Activated CD4-positive, alpha-beta T cell treated with anti-CD3 and anti-CD28 coated beads, Interleukin-2, amount 10 ng/mL, durations not matched to agents 24 days and 14 days (primary cell): ENCODE results near the gene FAHD1. TPM values are rescaled to one million over a fixed set of nuclear protein-coding genes. Genes with fewer than 3 reads are reported as not detected.

ENCODE experiments used
- DNase-seq: peaks from one replicate; pipeline ENCODE4 v3.0.0; 2022
- H3K27ac Mint-ChIP-seq: one replicate; pipeline ENCODE4 v1.8.0; 2022; ENCODE audit warnings: mild to moderate bottlenecking, mixed read lengths
- H3K27me3 Mint-ChIP-seq: one replicate; pipeline ENCODE4 v1.8.0; 2022; ENCODE audit warnings: mixed read lengths
- H3K36me3 Mint-ChIP-seq: one replicate; pipeline ENCODE4 v1.8.0; 2022; ENCODE audit warnings: low read depth, mild to moderate bottlenecking, mixed read lengths
- H3K4me1 Mint-ChIP-seq: one replicate; pipeline ENCODE4 v1.8.0; 2021; ENCODE audit warnings: mixed read lengths
- H3K4me3 Mint-ChIP-seq: one replicate; pipeline ENCODE4 v1.8.0; 2022; ENCODE audit warnings: mild to moderate bottlenecking, moderate library complexity, mixed read lengths
- H3K9me3 Mint-ChIP-seq: one replicate; pipeline ENCODE4 v1.8.0; 2021; ENCODE audit warnings: mixed read lengths
- intact Hi-C: fragments of 100-400 bp; cut with micrococcal nuclease; formaldehyde crosslinking; loops from one replicate; pipeline ENCODE4 v1.15.1; 2023
- total RNA-seq: library from RNA; stranded (reverse); gene quantifications from 2 replicates; pipeline ENCODE4 v1.2.3, GENCODE V29; 2022

FAHD1 gene
- total RNA-seq, 1 donor from 2014 or later = 20.2 TPM

DNA sequence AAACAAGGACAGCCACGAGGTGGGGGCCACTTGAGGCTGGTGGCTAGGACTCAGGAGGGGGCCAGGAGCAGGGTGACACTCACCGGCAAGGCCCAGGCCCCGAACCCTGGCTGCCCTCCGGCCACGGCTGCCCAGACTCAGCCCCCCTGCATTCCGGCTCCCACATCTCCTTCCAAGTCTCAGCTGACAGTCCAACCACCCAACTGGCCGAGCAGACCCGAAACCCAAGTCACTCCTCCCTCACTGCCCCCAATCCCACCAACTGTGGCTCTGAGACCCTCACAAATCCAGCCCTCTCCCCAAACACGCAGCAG is 9.8 kb upstream of the FAHD1 start:
- H3K4me3 Mint-ChIP-seq = no peak overlapping the region
- H3K4me1 Mint-ChIP-seq = peaks cover 4% of the 10 kb centered on the region
- H3K36me3 Mint-ChIP-seq = peaks cover 11% of the 10 kb centered on the region
- no peaks in the 10 kb centered on the region for H3K27me3 Mint-ChIP-seq
- H3K9me3 Mint-ChIP-seq = no peaks in the 10 kb centered on the region
- intact Hi-C loops = no loop called here
- no peak for DNase-seq
- no peak overlapping the region for H3K27ac Mint-ChIP-seq

DNA sequence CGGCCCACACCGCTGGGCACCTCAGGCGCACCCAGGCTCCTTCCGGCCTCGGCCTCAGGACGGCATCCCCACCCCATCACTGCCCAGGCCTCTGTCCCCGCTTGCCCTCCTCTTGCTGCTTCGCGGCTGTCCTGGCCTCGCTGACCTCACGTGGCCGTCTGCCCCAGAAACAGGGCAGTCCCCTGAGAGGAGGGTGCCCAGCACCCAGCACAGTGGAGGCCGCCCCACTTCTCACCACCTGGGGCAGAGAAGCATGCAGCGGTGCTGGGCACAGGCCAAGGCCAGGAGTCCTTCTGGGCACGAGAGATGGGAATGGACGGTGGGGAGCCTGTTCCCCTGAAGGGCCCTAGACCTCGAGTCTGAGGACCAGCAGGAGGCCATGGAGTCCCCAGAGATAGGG is 9.3 kb upstream of the FAHD1 start:
- no peak for DNase-seq
- Mint-ChIP-seq H3K4me3 (no peak overlapping the region), H3K9me3 (no peaks in the 10 kb centered on the region), H3K4me1 (peaks cover 4% of the 10 kb centered on the region), H3K36me3 (peaks cover 11% of the 10 kb centered on the region), H3K27ac (no peak overlapping the region), H3K27me3 (no peaks in the 10 kb centered on the region)
- intact Hi-C loops = no loop called here

DNA sequence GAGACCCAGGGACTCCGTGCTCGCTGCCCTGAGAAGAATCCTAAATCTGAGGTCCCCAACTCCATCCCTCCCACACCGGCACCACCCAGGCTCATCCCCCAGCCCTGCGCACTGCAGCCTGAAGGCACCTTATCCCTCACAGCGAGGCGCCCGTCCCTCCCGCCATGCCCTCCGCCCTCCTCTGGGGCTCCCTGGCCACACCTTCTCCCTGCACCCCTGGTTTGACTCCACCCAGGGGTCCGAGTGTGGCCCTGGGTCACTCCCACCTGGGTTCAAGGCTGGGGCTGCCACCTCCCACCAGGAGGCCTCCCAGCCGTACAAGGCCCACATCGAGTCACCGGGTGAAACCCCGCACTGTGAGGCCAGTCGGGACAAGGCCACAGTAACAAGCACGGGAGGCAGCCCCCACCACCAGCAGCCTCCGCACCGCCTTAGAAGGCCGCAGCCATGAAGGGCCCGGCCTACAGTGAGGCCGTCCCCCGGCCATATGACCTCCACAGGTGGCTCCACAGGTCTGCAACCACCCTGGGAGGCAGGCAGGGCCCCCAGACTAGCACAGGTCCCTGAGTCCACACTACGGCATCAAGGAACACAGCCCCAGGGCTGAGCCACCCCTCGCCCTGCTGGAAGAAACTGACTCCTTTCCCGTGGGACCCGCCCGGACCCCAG is 8.7 kb upstream of the FAHD1 start:
- H3K4me1 Mint-ChIP-seq = no peaks in the 10 kb centered on the region
- intact Hi-C loops = no loop called here
- H3K9me3 Mint-ChIP-seq = no peaks in the 10 kb centered on the region
- DNase-seq = no peak
- no peaks in the 10 kb centered on the region for H3K27me3 Mint-ChIP-seq
- H3K36me3 Mint-ChIP-seq = peaks cover 11% of the 10 kb centered on the region
- H3K4me3 Mint-ChIP-seq = no peak overlapping the region
- no peak overlapping the region for H3K27ac Mint-ChIP-seq

DNA sequence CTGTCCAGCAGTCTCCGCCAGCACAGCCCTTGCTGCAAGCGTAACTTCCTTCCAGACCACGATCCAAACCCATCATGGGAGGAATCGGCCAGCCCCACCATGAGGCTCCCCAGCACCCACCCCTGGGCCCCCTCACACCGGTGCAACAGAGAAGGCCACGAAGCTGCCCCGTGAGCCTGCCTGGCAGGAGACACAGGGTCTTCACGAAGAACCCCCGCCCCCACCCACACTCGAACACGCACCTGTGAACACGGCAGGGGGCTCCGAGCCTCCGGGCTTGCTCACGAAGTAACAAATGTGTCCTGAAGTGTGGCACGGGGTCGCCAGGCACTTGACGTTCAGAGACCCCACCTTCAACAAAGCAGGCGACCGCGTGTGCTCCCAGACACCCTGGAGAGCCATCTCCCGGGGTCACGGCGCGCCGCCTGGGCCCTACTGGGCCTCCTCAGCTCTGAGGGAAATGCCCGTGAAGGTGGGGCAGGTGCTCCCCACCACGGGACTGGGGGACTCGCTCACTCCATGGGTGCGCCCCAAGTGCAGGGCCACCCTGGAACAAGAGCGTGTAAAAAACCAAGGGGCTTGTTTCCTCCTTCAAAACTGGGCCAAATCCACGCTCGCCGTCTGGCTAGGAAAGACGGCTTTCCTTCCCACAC is 8.0 kb upstream of the FAHD1 start:
- Mint-ChIP-seq H3K4me3 (no peak overlapping the region), H3K27ac (no peak overlapping the region), H3K36me3 (peaks cover 9% of the 10 kb centered on the region), H3K9me3 (no peaks in the 10 kb centered on the region), H3K27me3 (no peaks in the 10 kb centered on the region), H3K4me1 (peaks cover 3% of the 10 kb centered on the region)
- no peak for DNase-seq
- intact Hi-C loops = no loop called here

DNA sequence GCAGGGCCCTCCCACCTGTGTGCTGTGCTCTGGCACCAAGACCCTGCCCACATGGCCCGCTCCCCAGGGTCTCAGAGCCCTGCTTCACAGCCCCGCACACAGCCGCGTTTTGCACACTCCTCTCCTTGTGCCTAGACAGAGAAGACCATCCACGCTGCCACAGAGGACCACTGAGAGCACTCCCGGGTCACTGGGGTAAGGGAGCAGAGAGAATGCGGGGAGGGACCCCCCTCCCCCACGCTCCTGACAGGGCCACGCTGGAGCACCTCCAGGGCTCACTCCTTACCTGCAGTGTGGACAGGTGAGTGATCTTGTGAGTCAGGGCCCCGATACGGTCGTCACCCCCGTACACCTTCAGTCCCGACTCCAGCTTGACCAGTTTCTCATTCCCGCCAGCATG is 7.4 kb upstream of the FAHD1 start:
- no peak overlapping the region for H3K4me3 Mint-ChIP-seq
- H3K27ac Mint-ChIP-seq = no peak overlapping the region
- H3K4me1 Mint-ChIP-seq = peaks cover 5% of the 10 kb centered on the region
- DNase-seq = no peak
- peaks cover 9% of the 10 kb centered on the region for H3K36me3 Mint-ChIP-seq
- intact Hi-C loops = no loop called here
- no peaks in the 10 kb centered on the region for H3K27me3 Mint-ChIP-seq
- H3K9me3 Mint-ChIP-seq = no peaks in the 10 kb centered on the region

DNA sequence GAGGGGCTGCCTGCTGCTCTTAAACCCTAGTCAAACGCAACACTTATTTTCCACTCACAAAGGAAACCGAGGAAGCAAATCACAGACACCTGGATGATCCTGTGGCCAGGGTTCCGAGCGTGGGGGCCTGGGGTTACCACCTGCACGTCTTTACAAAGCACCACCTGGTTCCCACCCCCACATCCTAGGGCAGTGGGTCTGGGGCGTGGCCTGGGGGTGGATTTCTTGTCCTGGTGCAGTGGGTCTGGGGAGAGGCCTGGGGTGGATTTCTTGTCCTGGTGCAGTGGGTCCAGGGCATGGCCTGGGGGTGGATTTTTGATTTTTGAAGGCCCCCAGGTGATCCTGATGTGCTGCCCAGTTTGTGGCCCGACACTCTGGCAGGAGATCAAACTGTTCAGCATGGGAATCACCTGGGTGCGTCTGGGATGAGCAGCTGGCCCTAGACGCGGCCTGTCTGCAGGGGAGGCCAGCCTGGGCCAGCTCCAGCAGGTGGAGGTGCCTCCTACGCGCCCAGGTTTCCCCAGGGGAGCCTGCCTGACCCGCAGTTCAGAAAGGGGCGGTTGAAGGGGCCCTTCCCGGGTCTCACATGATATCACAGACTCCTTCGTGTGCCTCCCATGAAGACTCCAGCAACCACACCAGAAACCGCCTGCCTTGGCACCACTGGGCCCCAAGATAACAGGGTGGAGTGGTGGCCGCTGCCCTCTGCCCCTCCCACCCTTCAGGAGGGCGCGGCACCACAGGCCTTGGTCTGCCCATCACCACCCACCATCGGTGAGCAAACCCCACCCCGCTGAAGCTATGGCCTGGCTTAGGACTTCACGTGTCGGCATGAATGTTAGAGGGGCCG is 6.7 kb upstream of the FAHD1 start:
- peaks cover 7% of the 10 kb centered on the region for H3K36me3 Mint-ChIP-seq
- H3K4me1 Mint-ChIP-seq = peaks cover 7% of the 10 kb centered on the region
- intact Hi-C loops = no loop called here
- DNase-seq = no peak
- H3K4me3 Mint-ChIP-seq = no peak overlapping the region
- no peaks in the 10 kb centered on the region for H3K9me3 Mint-ChIP-seq
- no peak overlapping the region for H3K27ac Mint-ChIP-seq
- no peaks in the 10 kb centered on the region for H3K27me3 Mint-ChIP-seq

DNA sequence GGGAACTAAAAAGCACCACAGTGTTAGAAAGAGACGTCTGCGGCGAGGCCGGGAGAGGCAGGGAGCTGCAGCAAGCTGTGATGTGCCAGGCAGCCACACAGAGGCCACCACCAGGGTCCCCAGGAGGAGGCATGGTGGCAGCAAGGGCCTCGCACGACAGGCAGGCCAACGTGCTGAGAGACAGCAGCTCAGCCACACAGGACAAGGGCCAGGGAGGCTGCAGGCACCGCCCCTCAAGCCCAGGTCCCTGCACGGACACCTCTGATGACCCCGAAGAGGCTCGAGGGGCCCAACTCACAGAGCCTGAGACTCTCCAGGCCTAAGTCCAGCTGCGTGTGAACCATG is 6.1 kb upstream of the FAHD1 start:
- no peak for DNase-seq
- no peaks in the 10 kb centered on the region for H3K9me3 Mint-ChIP-seq
- intact Hi-C loops = no loop called here
- peaks cover 13% of the 10 kb centered on the region for H3K4me1 Mint-ChIP-seq
- H3K36me3 Mint-ChIP-seq = peaks cover 3% of the 10 kb centered on the region
- H3K27ac Mint-ChIP-seq = no peak overlapping the region
- no peaks in the 10 kb centered on the region for H3K27me3 Mint-ChIP-seq
- H3K4me3 Mint-ChIP-seq = no peak overlapping the region

DNA sequence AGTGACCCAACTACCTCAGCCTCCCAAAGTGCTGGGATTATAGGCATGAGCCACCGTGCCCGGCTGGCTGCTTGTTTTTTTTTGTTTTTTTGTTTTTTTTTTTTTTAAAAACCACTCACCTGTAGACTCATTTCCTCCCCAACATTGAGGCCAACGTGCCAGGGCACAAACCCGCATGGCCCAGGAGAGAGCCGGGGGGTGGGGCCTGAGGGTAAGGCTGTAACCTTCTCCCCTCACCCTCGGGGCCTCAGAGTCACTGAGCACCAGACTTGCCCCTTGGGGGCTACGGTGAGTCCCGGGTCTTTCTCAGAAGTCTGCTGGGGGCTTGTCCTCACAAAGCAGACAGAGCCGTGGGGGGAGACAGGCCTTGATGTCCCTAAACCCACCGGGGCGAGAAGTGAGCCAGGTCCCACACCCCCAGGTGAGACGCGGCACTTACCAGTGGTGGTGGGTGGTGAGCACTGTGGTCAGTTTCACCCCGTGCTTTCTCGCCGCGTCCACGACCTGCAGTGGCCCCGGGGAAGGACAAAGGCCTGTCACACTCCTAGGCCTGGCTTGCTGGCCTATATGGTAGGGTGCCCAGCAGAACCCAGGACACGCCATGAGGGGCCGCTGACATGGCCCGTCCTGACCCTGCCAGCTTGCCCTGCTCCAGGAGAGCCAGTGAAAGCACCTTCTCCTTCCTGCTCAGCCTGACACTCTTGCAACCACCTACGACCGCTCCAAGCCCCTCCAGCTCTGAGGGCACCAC is 5.0 kb upstream of the FAHD1 start:
- Mint-ChIP-seq H3K4me1 (peaks cover 13% of the 10 kb centered on the region), H3K4me3 (no peak overlapping the region), H3K27ac (no peak overlapping the region)

DNA sequence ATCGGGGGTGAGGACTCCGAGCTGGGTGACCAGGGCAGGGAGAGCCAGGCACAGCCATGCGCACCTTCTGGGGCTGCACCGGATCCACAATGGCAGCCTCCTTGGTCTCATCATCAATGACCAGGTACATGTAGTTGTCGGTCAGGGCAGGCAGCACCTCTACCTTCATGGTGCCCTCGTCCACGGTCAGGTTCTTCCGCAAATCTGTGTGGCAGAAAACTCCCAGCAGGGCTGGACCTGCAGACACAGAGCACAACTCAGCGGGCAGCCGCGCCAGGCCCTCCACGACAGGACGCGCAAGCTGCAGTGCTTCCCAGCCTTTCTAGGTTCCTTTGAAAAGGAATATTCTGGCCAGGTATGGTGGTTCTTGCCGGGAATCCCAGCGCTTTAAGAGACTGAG is 4.2 kb upstream of the FAHD1 start:
- Mint-ChIP-seq H3K9me3 (no peaks in the 10 kb centered on the region), H3K27me3 (no peaks in the 10 kb centered on the region), H3K27ac (no peak overlapping the region), H3K36me3 (peaks cover 7% of the 10 kb centered on the region), H3K4me3 (no peak overlapping the region), H3K4me1 (peaks cover 17% of the 10 kb centered on the region)
- intact Hi-C loops = no loop called here
- DNase-seq = no peak

More for the DNA sequence above, 5.0 kb upstream of the FAHD1 start:
- intact Hi-C loops = no loop called here
- H3K36me3 Mint-ChIP-seq = peaks cover 3% of the 10 kb centered on the region
- no peaks in the 10 kb centered on the region for H3K9me3 Mint-ChIP-seq
- H3K27me3 Mint-ChIP-seq = no peaks in the 10 kb centered on the region
- DNase-seq = no peak

DNA sequence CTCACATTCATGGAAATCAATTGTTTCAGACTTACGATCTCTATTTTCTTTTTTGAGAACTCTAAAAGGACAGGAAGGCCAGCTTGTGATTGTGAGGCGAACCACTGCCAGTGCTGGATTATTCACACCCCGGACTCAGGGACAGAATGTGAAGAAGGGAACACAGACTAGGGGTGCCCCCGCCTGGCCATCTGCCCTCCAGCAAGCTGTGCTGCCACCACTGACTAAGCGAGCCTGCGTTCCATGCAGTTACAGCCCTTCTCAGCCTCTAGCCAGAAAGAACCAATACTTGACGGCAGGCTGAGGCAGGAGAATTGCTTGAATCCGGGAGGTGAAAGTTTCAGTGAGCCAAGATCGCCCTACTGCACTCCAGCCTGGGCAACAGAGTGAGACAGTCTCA is 3.2 kb upstream of the FAHD1 start:
- Mint-ChIP-seq H3K27ac (no peak overlapping the region), H3K9me3 (no peaks in the 10 kb centered on the region)

DNA sequence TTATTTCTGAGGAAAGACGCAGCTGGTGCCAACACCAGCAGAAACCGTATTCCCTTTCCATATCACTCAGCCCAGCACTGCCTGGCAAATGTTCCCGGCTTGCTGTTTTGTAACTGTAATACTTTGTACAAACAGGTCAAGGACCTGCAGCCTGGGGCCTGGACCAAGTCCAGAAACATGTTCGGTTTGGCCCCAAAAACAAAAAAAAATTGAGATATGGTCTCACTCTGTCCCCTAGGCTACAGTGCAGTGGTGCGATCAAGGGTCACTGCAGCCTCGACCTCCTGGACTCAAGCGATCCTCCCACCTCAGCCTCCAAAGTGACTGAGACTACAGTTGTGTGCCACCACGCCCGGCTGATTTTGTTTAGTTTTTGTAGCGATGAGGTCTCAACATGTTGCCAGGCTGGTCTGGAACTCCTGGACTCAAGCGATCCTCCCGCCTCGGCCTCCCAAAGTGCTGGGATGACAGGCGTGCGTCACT is 1.6 kb upstream of the FAHD1 start:
- Mint-ChIP-seq H3K27ac (peak overlapping the region; percentile 83), H3K27me3 (no peaks in the 10 kb centered on the region), H3K36me3 (peaks cover 8% of the 10 kb centered on the region), H3K4me3 (peak overlapping the region; percentile 85), H3K4me1 (peaks cover 25% of the 10 kb centered on the region), H3K9me3 (no peaks in the 10 kb centered on the region)
- intact Hi-C loops = loop anchor here (2.0 kb wide), 1 partner anchor 55 kb away; the partner anchor contains the start of gene NME3
- no peak for DNase-seq

More for the DNA sequence above, 3.2 kb upstream of the FAHD1 start:
- peak overlapping the region; percentile 10 for H3K4me3 Mint-ChIP-seq
- H3K27me3 Mint-ChIP-seq = no peaks in the 10 kb centered on the region
- intact Hi-C loops = loop anchor here (2.0 kb wide), 1 partner anchor 53 kb away; the partner anchor contains the start of gene NME3
- peaks cover 18% of the 10 kb centered on the region for H3K4me1 Mint-ChIP-seq
- peaks cover 7% of the 10 kb centered on the region for H3K36me3 Mint-ChIP-seq
- DNase-seq = no peak

DNA sequence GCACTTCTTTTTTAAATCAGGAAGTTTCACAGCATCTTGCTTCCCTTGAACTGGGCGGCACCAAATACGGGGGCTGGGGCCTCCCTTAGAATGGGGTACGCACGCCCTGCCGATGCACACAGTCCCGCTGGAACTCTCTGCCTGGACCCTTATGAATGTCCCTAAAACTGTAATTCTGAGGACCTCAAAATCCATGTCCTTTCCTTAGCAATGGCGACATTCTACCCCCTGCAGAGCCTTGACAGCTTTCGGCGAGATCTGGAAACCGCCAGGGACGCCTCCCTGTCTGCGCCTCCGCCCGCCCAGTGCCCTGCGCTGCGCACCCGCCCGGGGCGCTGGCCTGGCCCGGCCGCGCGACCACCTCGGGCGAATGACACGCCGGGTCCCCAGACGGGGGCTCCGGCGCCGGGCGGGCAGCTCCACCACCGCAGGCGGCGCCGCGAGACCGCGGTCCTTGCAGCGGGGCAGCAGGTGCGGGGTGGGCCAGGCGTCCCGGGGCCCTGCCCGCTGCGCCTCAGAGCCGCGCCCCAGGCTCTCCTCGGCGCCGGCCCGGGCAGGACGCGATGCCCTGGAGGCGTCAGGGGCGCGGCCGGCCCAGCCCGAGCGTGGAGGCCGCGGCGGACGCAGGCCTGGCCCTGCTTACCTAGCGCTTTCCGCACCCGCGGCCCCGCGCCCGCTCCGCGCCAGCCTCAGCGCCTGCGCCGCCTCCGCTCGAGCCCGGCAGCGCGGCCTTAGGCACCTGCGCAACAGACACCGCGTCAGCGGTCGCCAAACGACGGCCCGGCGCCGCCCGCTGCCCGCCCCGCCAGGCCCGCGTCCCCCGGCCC is 929 bp upstream of the FAHD1 start:
- H3K36me3 Mint-ChIP-seq = peaks cover 8% of the 10 kb centered on the region
- H3K27ac Mint-ChIP-seq = peak overlapping the region; percentile 83
- peak overlapping the region; percentile 85 for H3K4me3 Mint-ChIP-seq
- intact Hi-C loops = loop anchor here (2.0 kb wide), 2 partner anchors 43 to 55 kb away; partner anchors contain the start of genes NME3, NUBP2 and SPSB3
- H3K9me3 Mint-ChIP-seq = no peaks in the 10 kb centered on the region
- H3K4me1 Mint-ChIP-seq = peaks cover 25% of the 10 kb centered on the region
- peak; percentile 91 for DNase-seq
- no peaks in the 10 kb centered on the region for H3K27me3 Mint-ChIP-seq
